Immature natural killer cell (primary cell): ENCODE results near the gene FANK1. TPM values are rescaled to one million over a fixed set of nuclear protein-coding genes. Genes with fewer than 3 reads are reported as not detected.
A peak's percentile ranks its signal among the peaks of the same experiment; 100 is the strongest.
"Not testable (repeated sequence)": the region's sequence is repeated elsewhere in the genome, so short reads cannot be mapped to it uniquely, and the experiment has no call there.

ENCODE experiments used
- DNase-seq, 3 donors: peaks; one replicate each; pipeline ENCODE4 v3.0.0; 2022; ENCODE audit warnings: mixed read lengths in 1 of 3
- H3K27ac Mint-ChIP-seq, 6 donors: one replicate each; pipeline ENCODE4 v1.8.0; 2020; ENCODE audit warnings: mixed read lengths in 6 of 6, mild to moderate bottlenecking in 5 of 6, inconsistent platforms in 4 of 6, moderate library complexity in 3 of 6
- H3K27me3 Mint-ChIP-seq, 3 donors: one replicate each; pipeline ENCODE4 v1.8.0; 2020 to 2021; ENCODE audit warnings: low read depth in 3 of 3, mild to moderate bottlenecking in 3 of 3, mixed read lengths in 3 of 3, moderate library complexity in 3 of 3, inconsistent platforms in 1 of 3
- H3K36me3 Mint-ChIP-seq, 3 donors: one replicate each; pipeline ENCODE4 v1.8.0; 2020; ENCODE audit warnings: mixed read lengths in 3 of 3, inconsistent platforms in 2 of 3, mild to moderate bottlenecking in 2 of 3
- H3K4me1 Mint-ChIP-seq, 2 donors: one replicate each; pipeline ENCODE4 v1.8.0; 2020; ENCODE audit warnings: inconsistent platforms in 2 of 2, mild to moderate bottlenecking in 2 of 2, mixed read lengths in 2 of 2, moderate library complexity in 1 of 2
- H3K4me3 Mint-ChIP-seq, 5 donors: one replicate each; pipeline ENCODE4 v1.8.0; 2020; ENCODE audit warnings: mild to moderate bottlenecking in 5 of 5, mixed read lengths in 5 of 5, inconsistent platforms in 3 of 5, moderate library complexity in 3 of 5
- H3K9me3 Mint-ChIP-seq, 6 donors: one replicate each; pipeline ENCODE4 v1.8.0; 2020; ENCODE audit warnings: mild to moderate bottlenecking in 6 of 6, mixed read lengths in 6 of 6, inconsistent platforms in 4 of 6, moderate library complexity in 3 of 6
- polyA plus RNA-seq, 3 donors: library from polyadenylated mRNA; unstranded; fragments of 300-500 nt; fragmentation: Illumina TruSeq; gene quantifications; one replicate each; pipeline ENCODE4 v1.2.3, GENCODE V29; 2021

The FANK1 gene
- polyA plus RNA-seq, 3 donors from 2014 or later: not detected

DNA sequence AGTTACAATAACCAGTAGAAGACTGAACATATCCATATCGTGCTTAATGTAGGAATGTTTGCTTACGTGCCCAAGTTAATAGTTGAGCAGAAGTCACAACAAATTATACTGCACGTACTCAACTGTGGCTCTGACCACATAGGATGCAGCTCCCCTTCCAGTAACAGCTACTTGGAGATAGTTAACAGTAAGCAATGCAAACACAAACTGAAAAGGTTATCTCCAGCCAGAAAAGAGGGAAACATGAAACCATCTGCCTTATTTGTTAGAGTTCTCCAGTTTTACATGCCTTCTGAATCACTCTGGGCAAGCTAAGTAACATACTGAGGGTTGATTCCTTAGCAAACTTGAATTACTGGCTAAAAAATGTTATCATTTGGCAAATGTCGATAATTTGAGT is 25.0 kb upstream of the FANK1 start:
- Mint-ChIP-seq H3K36me3 (peaks cover 7 to 25% (median 19%) of the 10 kb centered on the region in 3 donors), H3K27me3 (no peaks in the 10 kb centered on the region), H3K4me3 (no peak overlapping the region), H3K27ac (no peak overlapping the region), H3K9me3 (no peaks in the 10 kb centered on the region), H3K4me1 (no peaks in the 10 kb centered on the region)
- no peak for DNase-seq

DNA sequence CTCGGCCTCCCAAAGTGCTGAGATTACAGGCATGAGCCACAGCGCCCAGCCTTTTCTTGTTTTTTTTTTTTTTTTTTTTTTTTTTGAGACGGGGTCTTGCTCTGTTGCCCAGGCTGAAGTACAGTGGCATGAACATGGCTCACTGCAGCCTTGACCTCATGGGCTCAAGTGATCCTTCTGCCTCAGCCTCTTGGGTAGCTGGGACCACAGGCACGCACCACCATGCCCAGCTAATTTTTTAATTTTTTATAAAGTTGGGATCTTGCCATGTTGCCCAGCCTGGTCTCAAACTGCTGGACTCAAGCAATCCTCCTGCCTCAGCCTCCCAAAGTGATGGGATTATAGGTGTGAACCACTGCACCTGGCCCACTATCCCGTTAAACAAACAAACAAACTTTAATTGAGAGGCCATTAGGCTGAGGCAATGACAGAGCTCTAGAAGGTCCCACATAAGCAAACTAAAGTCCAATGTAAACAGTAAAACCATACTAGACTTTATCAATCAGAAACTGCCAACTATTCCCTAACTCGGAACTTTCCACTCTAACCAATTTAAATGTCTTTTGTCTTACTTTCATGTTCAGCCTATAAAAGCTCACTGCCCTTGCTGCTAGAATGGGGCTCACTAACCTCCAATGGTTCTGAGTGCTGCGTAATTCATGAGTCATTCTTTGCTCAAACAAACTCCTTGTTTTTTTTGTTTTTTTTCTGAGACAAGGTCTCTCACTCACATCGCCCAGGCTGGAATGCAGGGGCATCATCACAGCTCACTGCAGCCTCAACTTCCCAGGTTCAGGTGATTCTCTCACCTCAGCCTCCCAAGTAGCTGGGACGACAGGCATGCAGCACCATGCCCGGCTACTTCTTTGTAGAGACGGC is 17.2 kb upstream of the FANK1 start:
- Mint-ChIP-seq H3K4me3 (no peak overlapping the region), H3K9me3 (no peaks in the 10 kb centered on the region), H3K36me3 (peaks cover 21 to 31% (median 22%) of the 10 kb centered on the region in 3 donors), H3K27me3 (peaks cover 0 to 4% (median 0%) of the 10 kb centered on the region in 3 donors), H3K4me1 (peaks cover 0 to 2% of the 10 kb centered on the region in 2 donors), H3K27ac (no peak overlapping the region)
- no peak for DNase-seq

DNA sequence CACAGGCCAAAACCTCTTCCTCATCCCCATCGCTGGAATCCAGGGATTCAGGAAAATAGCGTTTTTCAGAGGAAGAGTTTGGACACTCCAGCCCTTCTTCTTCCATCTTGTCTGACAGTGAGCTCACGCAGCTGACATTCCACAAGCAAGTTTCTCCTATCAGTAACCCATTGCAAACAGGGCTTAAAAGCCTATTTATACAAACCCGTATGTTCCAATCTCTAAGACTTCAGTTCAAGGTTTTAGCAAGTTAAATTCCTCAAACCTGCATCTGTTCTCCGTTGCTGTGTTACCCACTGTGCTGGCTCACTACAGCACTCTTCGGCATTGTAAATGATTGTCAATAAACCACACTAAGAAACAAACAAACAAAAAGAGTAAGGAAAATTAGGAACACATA is 15.6 kb upstream of the FANK1 start:
- DNase-seq: no peak
- H3K9me3 Mint-ChIP-seq: no peaks in the 10 kb centered on the region
- no peak overlapping the region for H3K4me3 Mint-ChIP-seq
- H3K27me3 Mint-ChIP-seq: peaks cover 0 to 4% (median 0%) of the 10 kb centered on the region in 3 donors
- H3K27ac Mint-ChIP-seq: no peak overlapping the region
- H3K4me1 Mint-ChIP-seq: peaks cover 0 to 2% of the 10 kb centered on the region in 2 donors
- peaks cover 14 to 21% (median 17%) of the 10 kb centered on the region in 3 donors for H3K36me3 Mint-ChIP-seq

DNA sequence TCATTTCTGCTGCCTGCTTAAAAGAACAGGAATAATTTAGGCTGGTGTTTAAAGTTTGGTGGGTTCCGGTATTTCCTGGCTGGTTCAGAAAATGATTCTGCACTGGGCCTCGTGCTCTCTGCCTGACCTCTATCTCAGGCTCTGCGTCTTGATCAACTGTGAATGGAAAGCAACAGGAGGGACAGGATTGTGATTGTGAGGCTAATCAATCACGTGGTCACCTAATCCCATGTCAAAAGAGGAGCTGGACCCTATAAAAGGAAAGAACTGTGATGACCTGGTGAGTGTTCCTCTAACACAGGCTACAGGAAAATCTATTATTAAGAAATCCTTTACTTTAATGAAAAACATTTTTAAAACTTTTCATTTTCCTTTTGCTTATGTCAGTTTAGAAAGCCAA is 15.2 kb upstream of the FANK1 start, which contains the start of gene DHX32:
Gene DHX32, minus strand, starts transcription at position 101 of the 400 bp plus-strand sequence. CDS start 468 bp downstream, outside the sequence.
- Mint-ChIP-seq H3K4me3 (no peak within 1 kb of the TSS), H3K36me3 (peaks cover 10 to 16% (median 16%) of the 10 kb centered on the region in 3 donors), H3K27me3 (peaks cover 0 to 4% (median 0%) of the 10 kb centered on the region in 3 donors), H3K4me1 (peaks cover 0 to 2% of the 10 kb centered on the region in 2 donors), H3K27ac (no peak within 1 kb of the TSS), H3K9me3 (no peaks in the 10 kb centered on the region)
- DNase-seq: no peak

DNA sequence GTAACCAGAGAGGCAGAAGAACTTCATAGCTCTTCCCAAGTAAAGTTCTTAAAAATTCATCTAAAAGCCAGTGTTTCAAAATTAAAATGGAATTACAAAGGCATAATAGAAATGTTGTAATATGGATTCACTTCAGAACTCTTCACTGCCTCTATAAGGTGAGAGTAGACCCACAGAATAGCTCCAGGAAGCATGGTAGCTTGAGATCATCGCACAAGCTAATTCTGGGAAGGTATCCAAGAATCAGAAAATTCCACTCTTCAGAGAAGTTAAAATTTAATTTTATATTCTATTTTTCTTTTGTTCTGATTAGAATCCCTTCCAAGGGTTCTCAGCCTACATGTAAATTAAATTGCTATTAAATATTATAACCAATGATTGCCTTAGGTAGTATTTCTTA is 13.8 kb upstream of the FANK1 start:
- Mint-ChIP-seq H3K4me3 (no peak overlapping the region), H3K4me1 (peaks cover 0 to 2% of the 10 kb centered on the region in 2 donors), H3K9me3 (no peaks in the 10 kb centered on the region), H3K36me3 (peaks cover 5 to 12% (median 12%) of the 10 kb centered on the region in 3 donors), H3K27ac (no peak overlapping the region), H3K27me3 (peaks cover 0 to 4% (median 0%) of the 10 kb centered on the region in 3 donors)
- DNase-seq: no peak

DNA sequence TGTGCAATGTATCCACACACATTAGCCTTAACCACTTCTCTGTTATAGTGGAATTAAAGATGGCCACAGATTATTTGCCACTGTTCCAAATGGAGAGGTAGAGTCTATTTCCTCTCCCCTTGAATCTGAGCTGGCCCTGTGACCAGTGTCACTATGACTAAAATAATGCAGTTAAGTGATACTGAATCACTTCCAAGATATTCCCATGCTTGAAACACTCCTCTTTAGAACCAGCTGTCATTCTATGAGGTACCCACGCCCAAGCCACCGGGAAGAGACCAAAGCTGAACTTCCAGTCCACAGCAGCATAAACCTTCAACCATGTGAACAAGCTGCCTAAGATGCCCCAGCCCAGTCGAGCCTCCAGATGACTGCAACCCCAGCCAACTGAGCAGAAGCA is 13.2 kb upstream of the FANK1 start:
- Mint-ChIP-seq H3K9me3 (no peaks in the 10 kb centered on the region), H3K27me3 (peaks cover 0 to 4% (median 0%) of the 10 kb centered on the region in 3 donors), H3K4me3 (no peak overlapping the region), H3K4me1 (peaks cover 0 to 2% of the 10 kb centered on the region in 2 donors), H3K36me3 (peaks cover 5 to 12% (median 9%) of the 10 kb centered on the region in 3 donors), H3K27ac (no peak overlapping the region)
- DNase-seq: no peak

DNA sequence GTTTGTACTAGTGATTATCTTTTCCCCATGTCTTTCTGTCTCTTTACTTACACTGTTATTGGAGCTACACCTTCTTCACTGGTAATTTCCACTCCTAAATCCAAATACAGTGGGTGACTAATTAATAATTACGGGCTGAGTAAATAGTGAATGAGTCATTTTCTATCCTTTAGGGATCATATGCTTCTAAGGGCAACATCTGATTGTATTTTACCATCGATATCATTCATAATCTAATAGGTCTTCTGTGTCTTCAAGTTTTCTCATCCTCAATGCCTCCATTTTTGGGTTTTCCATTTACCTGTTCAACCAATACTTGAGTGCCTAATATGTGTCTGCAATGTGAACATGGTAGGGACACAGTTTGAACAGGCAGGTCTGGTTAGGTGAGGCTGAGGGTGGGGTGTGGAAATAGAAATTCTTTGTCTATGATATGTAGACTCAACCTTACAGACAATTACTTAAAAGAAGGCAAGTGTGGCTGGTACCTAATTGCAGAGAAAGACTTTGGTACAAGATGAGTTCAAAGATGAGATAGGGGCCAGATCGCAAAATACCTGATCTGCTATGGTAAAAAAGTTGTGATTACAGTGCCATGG is 9.4 kb upstream of the FANK1 start:
- Mint-ChIP-seq H3K36me3 (peaks cover 0 to 4% (median 3%) of the 10 kb centered on the region in 3 donors), H3K4me1 (peaks cover 0 to 2% of the 10 kb centered on the region in 2 donors), H3K4me3 (no peak overlapping the region), H3K27me3 (no peaks in the 10 kb centered on the region), H3K9me3 (peaks cover 0 to 4% (median 0%) of the 10 kb centered on the region in 6 donors), H3K27ac (no peak overlapping the region)
- DNase-seq: no peak

DNA sequence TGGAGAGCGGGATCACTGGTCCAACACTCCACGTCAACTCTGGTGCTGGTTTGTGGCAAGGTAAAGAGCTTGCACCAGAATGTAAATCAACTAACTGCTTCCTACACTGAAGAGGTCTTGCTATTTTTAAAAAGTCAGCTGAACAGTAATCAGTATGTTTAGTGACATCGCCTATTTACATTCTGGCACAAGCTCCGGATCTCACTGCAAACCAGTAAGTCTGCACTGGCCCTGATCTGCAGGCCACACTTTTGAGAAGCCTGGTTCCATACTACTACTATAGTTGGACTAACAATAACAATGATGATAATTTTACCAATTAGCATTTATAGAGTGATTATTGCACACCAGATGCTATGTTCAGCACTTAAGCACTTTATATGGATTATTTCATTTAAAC is 6.9 kb upstream of the FANK1 start:
- H3K4me3 Mint-ChIP-seq, DNase-seq, H3K36me3 Mint-ChIP-seq, H3K4me1 Mint-ChIP-seq, H3K27me3 Mint-ChIP-seq, H3K27ac Mint-ChIP-seq, H3K9me3 Mint-ChIP-seq: not testable (repeated sequence)

DNA sequence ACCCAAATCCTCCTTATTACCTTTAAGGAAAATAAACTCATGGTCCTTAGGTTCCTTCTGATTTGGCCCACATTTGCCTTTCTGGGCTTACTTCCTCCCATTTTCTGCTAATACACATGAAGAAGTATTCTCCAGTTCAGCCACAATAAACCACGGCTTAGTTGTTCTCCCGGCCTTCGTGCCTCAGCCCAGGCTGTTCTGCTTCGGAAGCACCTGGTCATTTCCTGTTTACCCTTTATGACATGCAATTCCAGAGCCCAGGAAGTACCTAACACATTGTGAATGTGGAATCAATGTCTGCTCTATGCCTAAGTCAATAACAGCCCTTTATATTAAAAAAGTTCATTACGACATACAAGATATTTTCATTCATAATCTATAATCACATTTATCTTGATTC is 4.0 kb upstream of the FANK1 start:
- not testable (repeated sequence) for H3K27ac Mint-ChIP-seq, H3K4me3 Mint-ChIP-seq, H3K36me3 Mint-ChIP-seq, H3K9me3 Mint-ChIP-seq, DNase-seq
- peaks cover 13 to 30% of the 10 kb centered on the region in 2 donors for H3K4me1 Mint-ChIP-seq
- peaks cover 7 to 13% (median 7%) of the 10 kb centered on the region in 3 donors for H3K27me3 Mint-ChIP-seq

DNA sequence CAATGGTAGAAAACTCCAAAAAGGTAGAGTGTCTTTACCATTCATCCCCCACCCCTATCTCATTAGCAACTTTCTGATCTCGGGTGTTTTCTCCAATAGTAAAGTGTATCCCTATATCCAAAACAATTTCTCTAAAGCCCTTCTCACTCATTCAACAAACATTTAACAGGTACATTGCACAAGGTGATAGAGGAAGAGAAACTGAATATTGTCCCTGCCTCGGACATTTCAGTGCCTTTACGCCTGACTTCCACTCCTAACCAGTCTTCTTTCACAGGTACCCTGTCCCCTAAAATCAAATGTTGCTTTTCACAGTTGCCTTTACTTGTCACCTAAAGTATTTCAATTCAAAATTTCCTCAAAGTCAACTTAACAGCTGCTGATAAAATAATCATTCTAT is 2.2 kb upstream of the FANK1 start:
- not testable (repeated sequence) for H3K9me3 Mint-ChIP-seq, H3K36me3 Mint-ChIP-seq, DNase-seq, H3K27ac Mint-ChIP-seq
- H3K4me1 Mint-ChIP-seq: peaks cover 13 to 31% of the 10 kb centered on the region in 2 donors
- H3K4me3 Mint-ChIP-seq: peak overlapping the region in 1 of 5 donors; percentile 46
- H3K27me3 Mint-ChIP-seq: peaks cover 7 to 23% (median 10%) of the 10 kb centered on the region in 3 donors

DNA sequence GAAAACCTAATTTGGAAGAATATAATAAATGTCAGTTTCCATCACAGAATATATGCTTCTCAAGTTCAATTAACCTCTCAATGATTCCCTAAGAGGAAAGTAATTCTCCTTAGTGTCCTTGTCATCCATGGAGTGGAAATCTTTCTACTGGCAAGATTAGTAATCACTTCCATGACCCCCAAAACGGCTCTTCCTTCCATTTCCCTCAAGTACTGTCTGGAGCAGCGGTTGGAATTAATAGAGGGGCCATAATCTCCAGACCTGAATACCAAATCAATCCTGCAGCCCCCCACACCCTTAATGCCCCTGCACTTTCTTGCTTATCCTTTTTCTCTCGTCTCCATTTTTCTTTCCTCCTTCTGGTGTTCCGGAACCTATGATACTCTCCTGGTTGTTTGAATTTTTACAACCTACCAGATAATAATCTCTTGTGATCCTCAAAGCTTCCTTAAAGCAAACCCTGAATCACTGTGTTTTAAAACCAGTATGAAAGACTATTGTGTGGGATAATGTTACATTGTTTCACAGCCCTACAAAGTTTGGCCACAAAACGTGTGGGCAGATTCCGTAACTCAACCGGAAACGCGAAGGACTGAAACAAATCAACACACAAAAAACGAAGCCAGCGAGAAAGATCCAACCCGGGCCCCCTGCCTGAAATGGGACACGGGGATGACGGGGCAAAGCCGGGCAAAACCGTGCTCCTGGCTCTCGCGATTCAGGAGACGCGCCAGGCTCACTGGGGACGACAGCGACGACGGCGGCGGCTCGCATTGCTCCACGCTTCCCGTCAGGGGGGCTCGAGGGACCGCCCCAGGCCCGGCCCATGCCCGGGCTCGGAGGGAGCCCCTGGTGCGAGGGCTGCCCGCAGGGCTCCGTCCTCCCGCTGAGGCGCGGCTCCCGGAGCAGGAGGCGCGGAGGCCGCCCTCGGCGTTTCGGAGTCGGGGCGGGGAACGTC is 955 bp upstream of the FANK1 start:
- not testable (repeated sequence) for H3K36me3 Mint-ChIP-seq, H3K9me3 Mint-ChIP-seq
- Mint-ChIP-seq H3K27me3 (peaks cover 7 to 23% (median 10%) of the 10 kb centered on the region in 3 donors), H3K27ac (peak overlapping the region; percentile 71 to 94 (median 85)), H3K4me1 (peaks cover 13 to 31% of the 10 kb centered on the region in 2 donors), H3K4me3 (peak overlapping the region; percentile 91 to 97 (median 93))
- peak; percentile 42 to 44 (median 43) for DNase-seq

DNA sequence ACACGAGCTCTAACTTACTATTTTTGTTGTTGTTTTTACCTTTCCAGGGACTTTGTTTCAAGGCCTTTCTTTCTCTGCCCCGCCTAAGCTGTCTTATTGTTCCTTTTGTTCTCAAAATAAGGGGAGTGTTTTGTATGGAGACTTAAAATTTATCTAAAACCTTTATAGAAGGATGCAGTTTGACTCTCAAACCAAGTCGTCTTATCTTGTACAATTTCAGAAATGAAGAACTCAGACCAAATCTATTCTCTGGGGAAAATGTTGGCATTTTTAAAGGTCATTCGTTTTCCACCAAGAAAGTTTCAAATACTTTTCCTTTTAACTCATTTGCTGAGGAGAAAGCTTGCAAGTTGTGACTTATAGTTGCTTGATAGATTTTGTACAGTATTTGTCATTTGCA is 953 bp downstream of the FANK1 start:
- peaks cover 13 to 31% of the 10 kb centered on the region in 2 donors for H3K4me1 Mint-ChIP-seq
- not testable (repeated sequence) for H3K36me3 Mint-ChIP-seq, H3K9me3 Mint-ChIP-seq, DNase-seq
- peak overlapping the region in 1 of 6 donors; percentile 35 for H3K27ac Mint-ChIP-seq
- peak overlapping the region; percentile 85 to 93 (median 89) for H3K4me3 Mint-ChIP-seq
- peaks cover 7 to 23% (median 10%) of the 10 kb centered on the region in 3 donors for H3K27me3 Mint-ChIP-seq

DNA sequence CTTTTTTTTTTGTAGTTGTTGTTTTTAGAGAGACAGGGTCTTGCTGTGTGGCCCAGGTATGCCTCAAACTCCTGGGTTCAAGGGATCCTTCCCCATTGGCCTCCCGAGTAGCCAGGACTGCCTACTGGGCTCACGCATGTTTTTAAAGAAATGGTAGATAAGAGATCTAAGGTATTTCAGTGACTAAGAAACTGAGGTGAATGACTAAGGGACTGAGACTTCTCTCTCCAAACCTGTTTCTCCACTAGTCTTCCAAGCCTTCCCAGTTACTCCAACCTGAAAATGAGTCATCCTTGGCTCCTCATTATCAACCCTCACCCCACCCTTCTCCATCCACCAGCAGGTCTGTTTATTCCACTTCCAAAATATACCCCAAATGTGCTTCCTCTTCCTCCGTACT is 4.6 kb downstream of the FANK1 start:
- DNase-seq, H3K27ac Mint-ChIP-seq, H3K9me3 Mint-ChIP-seq, H3K36me3 Mint-ChIP-seq: not testable (repeated sequence)
- peaks cover 5 to 12% of the 10 kb centered on the region in 2 donors for H3K4me1 Mint-ChIP-seq
- peak overlapping the region in 1 of 5 donors; percentile 3 for H3K4me3 Mint-ChIP-seq
- peaks cover 5 to 19% (median 11%) of the 10 kb centered on the region in 3 donors for H3K27me3 Mint-ChIP-seq
